Upper lobe of left lung (tissue), 4 donors: ENCODE results near the gene XPR1.

Source experiments
- CTCF ChIP-seq, 6 experiments: fragments of 450-650 bp in 4 of 6; fragments of 200-600 bp in 2 of 6; sonication (generic) in 2 of 6; IDR thresholded peaks; one replicate each; pipeline ENCODE4 v1.5.1; 2016 to 2019; ENCODE audit warnings: antibody characterized with exemption in 6 of 6
- EP300 ChIP-seq, 4 donors: sonication (generic); formaldehyde crosslinking; IDR thresholded peaks; one replicate each; pipeline ENCODE4 v1.5.1; 2017; ENCODE audit warnings: antibody characterized with exemption in 4 of 4, control low read depth in 2 of 4
- POLR2A ChIP-seq, 4 donors: fragments of 450-650 bp; IDR thresholded peaks; one replicate each; pipeline ENCODE4 v1.5.1; 2016 to 2017; ENCODE audit warnings: antibody characterized with exemption in 4 of 4, mild to moderate bottlenecking in 2 of 4
- POLR2AphosphoS5 ChIP-seq, 2 donors: sonication (generic); formaldehyde crosslinking; IDR thresholded peaks; one replicate each; pipeline ENCODE4 v1.5.1; 2017; ENCODE audit warnings: antibody characterized with exemption in 2 of 2

GRCh38 chr1:180781718-180782117 is 149.9 kb downstream of the XPR1 start:
- TF ChIP-seq POLR2AphosphoS5 (IDR thresholded peaks at IDR 0.05) (no peak), CTCF (IDR thresholded peaks at IDR 0.05) (no peak), EP300 (IDR thresholded peaks at IDR 0.05) (no peak), POLR2A (IDR thresholded peaks at IDR 0.05) (no peak)
